OCI-LY1 (cell line): ENCODE data around the gene LDAF1.
"Not testable (repeated sequence)": the region's sequence is repeated elsewhere in the genome, so short reads cannot be mapped to it uniquely, and the experiment has no call there.

Experiments used
- H2AFZ ChIP-seq: fragments of 200-600 bp; sonication (generic), shearing (Covaris generic); 2 replicates; pipeline ENCODE4 v1.6.0; 2014; ENCODE audit warnings: antibody characterized with exemption, mild to moderate bottlenecking, low read length
- H3F3A ChIP-seq: fragments of 200-600 bp; sonication (generic), shearing (Covaris generic); 2 replicates; pipeline ENCODE4 v1.6.0; 2014; ENCODE audit warnings: mild to moderate bottlenecking, antibody characterized with exemption, low read length, moderate library complexity; ENCODE audit not compliant: insufficient read depth
- H3K27ac ChIP-seq: fragments of 200-600 bp; sonication (generic); 2 replicates; pipeline ENCODE4 v1.5.1; 2014; ENCODE audit warnings: low read length, mixed run types, mild to moderate bottlenecking, low read depth; ENCODE audit not compliant: poor library complexity, severe bottlenecking
- H3K27me3 ChIP-seq: fragments of 200-600 bp; sonication (generic); 2 replicates; pipeline ENCODE4 v1.6.0; 2014; ENCODE audit warnings: antibody characterized with exemption, mild to moderate bottlenecking, low read length, moderate library complexity; ENCODE audit not compliant: insufficient read depth
- H3K36me3 ChIP-seq: fragments of 200-600 bp; sonication (generic); 2 replicates; pipeline ENCODE4 v1.6.1; 2014; ENCODE audit warnings: mild to moderate bottlenecking, antibody characterized with exemption, low read length, moderate library complexity, mixed read lengths; ENCODE audit not compliant: insufficient read depth
- H3K4me1 ChIP-seq: fragments of 200-600 bp; sonication (generic); 2 replicates; pipeline ENCODE4 v1.5.1; 2014; ENCODE audit warnings: mild to moderate bottlenecking, low read length, moderate library complexity; ENCODE audit not compliant: insufficient read depth, severe bottlenecking
- H3K4me2 ChIP-seq: fragments of 200-600 bp; sonication (generic), shearing (Covaris generic); 2 replicates; pipeline ENCODE4 v1.6.1; 2014; ENCODE audit warnings: low read length
- H3K4me3 ChIP-seq: fragments of 200-600 bp; sonication (generic); 2 replicates; pipeline ENCODE4 v1.5.1; 2014; ENCODE audit warnings: low read length, low read depth, mild to moderate bottlenecking, mixed read lengths; ENCODE audit not compliant: poor library complexity, severe bottlenecking
- H3K79me2 ChIP-seq: fragments of 200-600 bp; shearing (Covaris generic); 2 replicates; pipeline ENCODE4 v1.6.1; 2016; ENCODE audit warnings: mixed run types, low read length, mixed read lengths; ENCODE audit not compliant: insufficient read depth
- H3K9ac ChIP-seq: fragments of 200-600 bp; sonication (generic), shearing (Covaris generic); 2 replicates; pipeline ENCODE4 v1.6.1; 2014; ENCODE audit warnings: mild to moderate bottlenecking, low read length, mixed read lengths
- H3K9me2 ChIP-seq: fragments of 200-600 bp; sonication (generic), shearing (Covaris generic); 2 replicates; pipeline ENCODE4 v1.6.1; 2014; ENCODE audit warnings: low read depth, mild to moderate bottlenecking, low read length, mixed read lengths
- H3K9me3 ChIP-seq: fragments of 200-600 bp; shearing (Covaris generic); 2 replicates; pipeline ENCODE4 v1.6.1; 2014; ENCODE audit warnings: low read length, mixed read lengths
- H4K20me1 ChIP-seq: fragments of 200-600 bp; sonication (generic), shearing (Covaris generic); 2 replicates; pipeline ENCODE4 v1.6.0; 2016; ENCODE audit warnings: mild to moderate bottlenecking, low read length; ENCODE audit not compliant: insufficient read depth
- CTCF ChIP-seq: fragments of 200-600 bp; sonication (generic), shearing (Covaris generic); IDR thresholded peaks from 2 replicates; pipeline ENCODE4 v1.5.1; 2017; ENCODE audit warnings: mild to moderate bottlenecking, antibody characterized with exemption, low read length, moderate library complexity, mixed read lengths
- EZH2 ChIP-seq: fragments of 200-600 bp; sonication (generic), shearing (Covaris generic); IDR thresholded peaks from 2 replicates; pipeline ENCODE4 v1.8.0; 2017; ENCODE audit warnings: borderline replicate concordance, mixed run types, mild to moderate bottlenecking, antibody characterized with exemption, low read length, moderate library complexity, mixed read lengths

LDAF1 gene

GRCh38 chr16:21169249-21169981 lies 10.9 kb downstream of the LDAF1 start:
- H3K9me2 ChIP-seq, result no peaks in the 10 kb centered on the region
- no peak for TF ChIP-seq CTCF
- TF ChIP-seq EZH2, result no peak
- H3K27me3 ChIP-seq, result no peaks in the 10 kb centered on the region
- no peak overlapping the region for H2AFZ ChIP-seq
- no peak overlapping the region for H3K9ac ChIP-seq
- no peaks in the 10 kb centered on the region for H3K79me2 ChIP-seq
- no peak overlapping the region for H3K27ac ChIP-seq
- H3K4me3 ChIP-seq, result no peak overlapping the region
- H3F3A ChIP-seq, result no peaks in the 10 kb centered on the region
- peaks cover 25% of the 10 kb centered on the region for H3K36me3 ChIP-seq
- no peaks in the 10 kb centered on the region for H3K4me1 ChIP-seq
- H3K9me3 ChIP-seq, result no peaks in the 10 kb centered on the region
- H3K4me2 ChIP-seq, result no peak overlapping the region
- no peaks in the 10 kb centered on the region for H4K20me1 ChIP-seq

GRCh38 chr16:21170116-21170515 lies 11.6 kb downstream of the LDAF1 start:
- peaks cover 32% of the 10 kb centered on the region for H3K36me3 ChIP-seq
- H3K4me2 ChIP-seq, H3K27ac ChIP-seq, H3K4me1 ChIP-seq, H4K20me1 ChIP-seq, H3K9me2 ChIP-seq, H3K79me2 ChIP-seq, H3K9me3 ChIP-seq, H2AFZ ChIP-seq, H3K27me3 ChIP-seq, H3K9ac ChIP-seq, H3F3A ChIP-seq, H3K4me3 ChIP-seq: not testable (repeated sequence)

- Histone ChIP-seq H3K4me3 (no peak overlapping the region), H3K36me3 (peaks cover 48% of the 10 kb centered on the region), H3K79me2 (no peaks in the 10 kb centered on the region)
These were observed 14.2 kb downstream of the LDAF1 start for GRCh38 chr16:21172650-21173049.

More at GRCh38 chr16:21172650-21173049, 14.2 kb downstream of the LDAF1 start:
- H2AFZ ChIP-seq, result no peak overlapping the region
- H3K9me3 ChIP-seq, result no peaks in the 10 kb centered on the region
- TF ChIP-seq CTCF (no peak), EZH2 (no peak)
- H3F3A ChIP-seq, result no peaks in the 10 kb centered on the region
- H3K9ac ChIP-seq, result no peak overlapping the region
- no peaks in the 10 kb centered on the region for H4K20me1 ChIP-seq
- no peak overlapping the region for H3K4me2 ChIP-seq
- H3K27me3 ChIP-seq, result no peaks in the 10 kb centered on the region
- no peak overlapping the region for H3K27ac ChIP-seq
- no peaks in the 10 kb centered on the region for H3K4me1 ChIP-seq
- H3K9me2 ChIP-seq, result no peaks in the 10 kb centered on the region
